Measurements from ENCODE around the gene PRKD1. TPM values are rescaled to one million over a fixed set of nuclear protein-coding genes. Genes with fewer than 3 reads are reported as not detected.

Gene PRKD1
- total and polyA plus RNA-seq, 2 experiments from 2014 or later: 7.5 to 16.5 TPM

- H3K27ac ChIP-seq: no peak overlapping the region
- TF ChIP-seq EZH2 (IDR thresholded peaks at IDR 0.05; ENCODE audit: borderline replicate concordance) (no peak), CTCF (IDR thresholded peaks at IDR 0.05; ENCODE audit: poor library complexity) (no peak), EZH2phosphoT487 (IDR thresholded peaks at IDR 0.05; ENCODE audit: low read depth, severe bottlenecking, unreplicated experiment) (no peak)
- no peaks in the 10 kb centered on the region for H3K79me2 ChIP-seq
- no peaks in the 10 kb centered on the region for H3K9me2 ChIP-seq (replicated peaks; ENCODE audit: insufficient read depth)
- WGBS (ENCODE audit: low lambda C conversion rate, missing lambda C conversion rate): 47% methylated on average over 1 of the region's 1 CpG
- H3K4me1 ChIP-seq (ENCODE audit: insufficient read depth): no peaks in the 10 kb centered on the region
- no peaks in the 10 kb centered on the region for H3K27me3 ChIP-seq
- DNase-seq (ENCODE audit: low spot score): no peak
- H3K9me3 ChIP-seq (ENCODE audit: low read depth): no peaks in the 10 kb centered on the region
- H4K20me1 ChIP-seq (ENCODE audit: insufficient read depth, poor library complexity, severe bottlenecking): no peaks in the 10 kb centered on the region
- no peaks in the 10 kb centered on the region for H3K36me3 ChIP-seq (replicated peaks; ENCODE audit: insufficient read depth, low read depth)
- no peak overlapping the region for H3K4me3 ChIP-seq
- no peak overlapping the region for H2AFZ ChIP-seq
- H3K4me2 ChIP-seq: no peak overlapping the region
Measured at GRCh38 chr14:29716150-29716549, 211.5 kb downstream of the PRKD1 start.

DNA sequence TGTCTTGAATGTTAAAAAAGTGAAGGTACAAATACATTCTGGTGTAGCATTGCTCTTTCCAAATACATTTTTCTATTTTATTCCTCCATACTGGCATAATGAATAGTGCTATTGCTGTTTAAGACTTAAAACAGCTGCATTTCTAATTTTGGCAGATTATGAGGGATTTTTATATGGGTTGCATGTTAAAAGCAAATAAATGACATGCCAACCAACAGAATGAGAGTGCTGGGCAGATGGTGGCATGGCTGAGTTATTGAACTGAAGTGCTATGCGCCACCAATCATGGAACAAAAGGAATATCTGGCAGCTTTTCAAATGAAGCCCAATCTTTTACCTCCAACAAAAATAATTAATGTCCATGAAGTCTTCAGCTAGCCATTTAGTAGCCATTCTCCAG lies 215.0 kb downstream of the PRKD1 start:
- Histone ChIP-seq H3K9me2 (replicated peaks; ENCODE audit: insufficient read depth) (no peaks in the 10 kb centered on the region), H3K9me3 (ENCODE audit: low read depth) (no peaks in the 10 kb centered on the region), H3K27ac (no peak overlapping the region), H3K4me3 (no peak overlapping the region), H4K20me1 (ENCODE audit: insufficient read depth, poor library complexity, severe bottlenecking) (no peaks in the 10 kb centered on the region), H3K4me2 (no peak overlapping the region), H3K36me3 (replicated peaks; ENCODE audit: insufficient read depth, low read depth) (no peaks in the 10 kb centered on the region), H3K27me3 (no peaks in the 10 kb centered on the region), H3K79me2 (no peaks in the 10 kb centered on the region), H3K4me1 (ENCODE audit: insufficient read depth) (no peaks in the 10 kb centered on the region), H2AFZ (no peak overlapping the region)
- no peak for TF ChIP-seq EZH2 (IDR thresholded peaks at IDR 0.05; ENCODE audit: borderline replicate concordance)
- TF ChIP-seq EZH2phosphoT487 (IDR thresholded peaks at IDR 0.05; ENCODE audit: low read depth, severe bottlenecking, unreplicated experiment): no peak
- TF ChIP-seq CTCF (IDR thresholded peaks at IDR 0.05; ENCODE audit: poor library complexity): no peak
- DNase-seq (ENCODE audit: low spot score): no peak
- 100% methylated on average over 1 of the region's 1 CpG for WGBS (ENCODE audit: low lambda C conversion rate, missing lambda C conversion rate)

DNA sequence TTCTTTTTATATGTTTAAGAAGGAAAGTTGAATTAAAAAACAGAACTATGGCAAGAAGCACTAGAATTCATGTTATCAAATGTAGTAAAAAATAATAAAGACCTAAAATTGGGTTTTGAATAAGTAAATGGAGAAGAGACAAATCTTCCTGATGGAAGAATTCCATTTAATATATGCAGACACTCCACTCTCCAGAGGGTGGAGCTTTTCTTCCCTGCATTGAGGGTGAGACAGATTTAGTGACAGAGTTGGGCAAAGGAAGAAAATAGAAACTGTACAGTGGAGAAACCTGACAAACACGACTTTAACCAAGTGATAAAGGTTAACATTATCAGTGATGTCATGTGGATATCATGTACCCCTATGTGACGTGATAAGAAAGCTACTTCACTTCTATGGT lies 217.6 kb downstream of the PRKD1 start:
- no peak for DNase-seq (ENCODE audit: low spot score)
- no peak overlapping the region for H3K4me3 ChIP-seq
- no peaks in the 10 kb centered on the region for H3K4me1 ChIP-seq (ENCODE audit: insufficient read depth)
- no peaks in the 10 kb centered on the region for H3K79me2 ChIP-seq
- H2AFZ ChIP-seq: no peak overlapping the region
- H3K36me3 ChIP-seq (replicated peaks; ENCODE audit: insufficient read depth, low read depth): no peaks in the 10 kb centered on the region
- no peak overlapping the region for H3K4me2 ChIP-seq
- no peaks in the 10 kb centered on the region for H3K9me3 ChIP-seq (ENCODE audit: low read depth)
- WGBS (ENCODE audit: low lambda C conversion rate, missing lambda C conversion rate): 58% methylated on average over 2 of the region's 2 CpGs
- TF ChIP-seq EZH2 (IDR thresholded peaks at IDR 0.05; ENCODE audit: borderline replicate concordance) (no peak), EZH2phosphoT487 (IDR thresholded peaks at IDR 0.05; ENCODE audit: low read depth, severe bottlenecking, unreplicated experiment) (no peak), CTCF (IDR thresholded peaks at IDR 0.05; ENCODE audit: poor library complexity) (peak; percentile 13)
- no peaks in the 10 kb centered on the region for H3K27me3 ChIP-seq
- H4K20me1 ChIP-seq (ENCODE audit: insufficient read depth, poor library complexity, severe bottlenecking): no peaks in the 10 kb centered on the region
- no peaks in the 10 kb centered on the region for H3K9me2 ChIP-seq (replicated peaks; ENCODE audit: insufficient read depth)
- no peak overlapping the region for H3K27ac ChIP-seq

DNA sequence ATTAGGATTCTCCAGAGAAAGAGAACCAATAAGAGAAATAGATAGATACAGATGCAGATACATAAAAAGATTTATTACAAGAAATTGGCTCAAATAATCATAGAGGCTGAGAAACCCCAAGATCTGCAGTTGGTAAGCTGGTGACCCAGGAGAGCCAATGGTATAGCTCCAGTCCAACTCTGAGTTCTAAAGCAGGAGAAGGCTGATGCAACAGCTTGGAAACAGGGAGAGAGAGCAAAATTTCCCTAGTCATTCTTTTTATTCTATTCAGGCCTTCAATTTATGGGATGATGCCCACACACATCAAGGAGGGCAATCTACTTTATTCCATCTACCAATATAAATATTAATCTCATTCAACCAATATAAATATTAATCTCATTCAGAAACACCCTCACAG lies 218.2 kb downstream of the PRKD1 start:
- Histone ChIP-seq H3K36me3 (replicated peaks; ENCODE audit: insufficient read depth, low read depth) (no peaks in the 10 kb centered on the region), H3K4me3 (no peak overlapping the region), H3K27ac (no peak overlapping the region), H3K27me3 (no peaks in the 10 kb centered on the region), H3K9me3 (ENCODE audit: low read depth) (no peaks in the 10 kb centered on the region), H3K4me2 (no peak overlapping the region), H3K79me2 (no peaks in the 10 kb centered on the region), H4K20me1 (ENCODE audit: insufficient read depth, poor library complexity, severe bottlenecking) (no peaks in the 10 kb centered on the region), H2AFZ (no peak overlapping the region), H3K4me1 (ENCODE audit: insufficient read depth) (no peaks in the 10 kb centered on the region), H3K9me2 (replicated peaks; ENCODE audit: insufficient read depth) (no peaks in the 10 kb centered on the region)
- DNase-seq (ENCODE audit: low spot score): no peak
- no peak for TF ChIP-seq CTCF (IDR thresholded peaks at IDR 0.05; ENCODE audit: poor library complexity)
- TF ChIP-seq EZH2 (IDR thresholded peaks at IDR 0.05; ENCODE audit: borderline replicate concordance): no peak
- no peak for TF ChIP-seq EZH2phosphoT487 (IDR thresholded peaks at IDR 0.05; ENCODE audit: low read depth, severe bottlenecking, unreplicated experiment)

Data from hepatocyte (in vitro differentiated cells).